ENCODE measurements around the gene C22orf42. TPM values are rescaled to one million over a fixed set of nuclear protein-coding genes. Genes with fewer than 3 reads are reported as not detected.
A peak's percentile ranks its signal among the peaks of the same experiment; 100 is the strongest.

C22orf42 gene
- total and polyA plus RNA-seq, 12 donors, result not detected

DNA sequence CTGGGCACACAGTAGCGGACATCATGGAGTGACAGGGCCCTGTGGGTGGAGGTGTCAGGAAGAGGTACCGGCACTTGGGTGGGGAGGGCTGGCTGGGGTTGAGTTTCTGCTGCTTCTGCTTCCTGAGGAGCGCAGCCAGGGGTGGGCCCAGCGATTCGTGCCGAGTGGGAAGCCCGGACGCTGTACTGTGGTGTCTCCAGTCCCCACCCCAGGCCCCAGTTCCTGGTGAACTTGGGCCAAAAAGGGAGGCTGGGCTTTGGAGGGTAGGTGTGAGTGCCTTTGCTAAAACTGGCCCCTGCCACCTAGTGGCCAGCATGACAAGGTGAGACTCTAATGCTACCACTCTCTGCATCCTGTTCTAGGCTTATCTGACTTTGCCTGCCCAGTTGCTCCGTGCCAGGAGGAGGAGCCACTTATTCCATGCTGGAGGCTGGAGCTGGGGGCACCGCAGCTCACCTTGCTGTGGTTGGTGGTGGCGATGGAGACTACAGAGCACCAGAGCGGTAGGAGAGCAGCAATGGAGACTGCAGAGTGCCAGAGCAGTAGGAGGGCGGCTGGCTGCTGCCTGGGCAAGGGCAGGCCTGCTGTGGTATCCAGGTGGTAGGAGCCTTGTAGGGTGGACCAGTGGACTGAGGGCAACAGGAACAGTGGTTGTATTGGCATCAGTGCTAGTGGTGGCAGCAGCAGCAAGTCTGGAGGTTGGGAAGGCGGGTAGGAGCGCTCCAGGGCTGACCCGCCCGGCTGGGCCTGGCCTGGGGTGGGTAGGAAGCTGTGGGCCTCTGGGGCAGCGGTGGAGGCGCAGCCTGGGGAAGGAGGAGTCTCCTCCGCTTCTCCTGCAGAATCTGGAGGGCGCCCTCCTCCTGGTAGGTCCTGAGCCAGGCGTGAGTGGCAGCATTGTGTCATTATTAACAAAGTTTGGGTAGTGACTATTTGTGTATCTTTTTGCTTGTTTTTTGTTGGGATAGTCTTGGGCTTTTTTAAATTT is 48.0 kb upstream of the C22orf42 start:
- DNase-seq, result no peak
- intact Hi-C loops (cut with DNase I), result loop anchor here in 6 of 10 donors (10.0 kb wide), 2 partner anchors 168 to 232 kb away; no protein-coding TSS in a partner anchor

GRCh38 chr22:32205974-32206773 is 47.1 kb upstream of the C22orf42 start:
- peaks cover 0 to 16% (median 9%) of the 10 kb centered on the region in 9 donors for H3K4me1 ChIP-seq
- DNase-seq (no peak), ATAC-seq (no peak)
- H3K4me3 ChIP-seq, result no peak overlapping the region
- peaks cover 0 to 35% (median 22%) of the 10 kb centered on the region in 7 donors for H3K27me3 ChIP-seq
- intact Hi-C loops (cut with DNase I), result loop anchor here in 6 of 10 donors (10.0 kb wide), 2 partner anchors 169 to 231 kb away; no protein-coding TSS in a partner anchor
- H3K36me3 ChIP-seq, result no peaks in the 10 kb centered on the region
- no peaks in the 10 kb centered on the region for H3K9me3 ChIP-seq
- 85 to 88% methylated on average over 30 of the region's 30 CpGs for WGBS, 2 donors
- no peak for TF ChIP-seq CTCF (IDR thresholded peaks at IDR 0.05)
- H3K27ac ChIP-seq, result no peak overlapping the region

More for the DNA sequence above, 48.0 kb upstream of the C22orf42 start:
- Histone ChIP-seq H3K36me3 (no peaks in the 10 kb centered on the region), H3K27me3 (peaks cover 0 to 32% (median 20%) of the 10 kb centered on the region in 7 donors), H3K27ac (no peak overlapping the region), H3K9me3 (no peaks in the 10 kb centered on the region), H3K4me1 (peaks cover 0 to 19% (median 9%) of the 10 kb centered on the region in 9 donors), H3K4me3 (no peak overlapping the region)
- WGBS, 2 donors, result 74 to 77% methylated on average over 22 of the region's 22 CpGs
- ATAC-seq, result peak in 5 of 8 donors; percentile 7 to 51 (median 36)
- peak; percentile 8 to 59 (median 50) for TF ChIP-seq CTCF (IDR thresholded peaks at IDR 0.05)

DNA sequence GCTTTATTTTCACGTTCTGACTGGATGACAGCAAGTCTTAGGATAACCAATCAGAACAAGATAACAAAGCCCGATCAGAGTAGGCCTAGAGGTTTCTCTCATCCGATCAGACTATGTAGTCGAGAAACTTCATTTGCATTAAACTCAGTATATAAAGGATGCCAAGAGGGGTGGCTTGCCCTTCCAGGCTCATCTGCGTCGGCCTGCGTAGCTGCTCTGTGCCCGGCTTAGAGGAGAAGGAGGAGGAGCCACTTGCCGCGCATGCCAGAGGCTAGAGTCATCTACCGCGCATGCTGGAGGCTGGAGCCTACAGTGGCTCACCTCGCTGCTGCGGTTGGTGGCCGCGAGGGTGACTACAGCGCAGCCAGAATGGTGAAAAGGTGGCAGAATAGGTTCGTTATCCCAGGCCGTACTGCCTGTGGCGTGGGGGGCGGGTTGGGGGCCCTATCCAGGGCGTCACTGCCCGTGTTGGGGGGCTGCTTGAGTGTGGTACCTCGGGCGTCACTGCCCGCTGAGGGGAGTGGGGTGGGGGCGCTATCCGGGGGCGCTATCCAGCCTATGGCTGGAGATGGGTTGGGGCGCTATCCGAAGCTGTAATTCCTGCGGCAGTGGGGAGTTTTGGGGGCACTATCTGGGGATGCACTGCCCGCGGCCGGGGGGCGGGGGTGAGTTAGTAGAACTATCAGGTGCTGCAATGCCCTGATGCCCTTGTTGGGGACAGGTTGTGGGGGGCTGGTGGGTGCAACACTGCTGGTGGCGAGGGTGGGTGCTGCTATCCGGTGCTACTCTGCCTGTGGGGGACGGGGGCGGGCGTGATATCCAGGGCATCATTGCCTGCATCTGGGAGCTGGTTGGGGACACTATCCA is 46.0 kb upstream of the C22orf42 start, which contains the start of gene RFPL2:
Gene RFPL2, minus strand, starts transcription at position 218 of the 867 bp plus-strand sequence. CDS start 2,622 bp downstream, outside the sequence.
- intact Hi-C loops (cut with DNase I), result loop anchor here in 7 of 10 donors (5.0 to 10.0 kb wide), 4 partner anchors 170 to 233 kb away; no protein-coding TSS in a partner anchor
- WGBS, 2 donors, result 71 to 75% methylated on average over 41 of the region's 41 CpGs
- Histone ChIP-seq H3K4me3 (peak within 1 kb of the TSS in 5 of 10 donors; percentile 16 to 40 (median 20)), H3K27ac (no peak within 1 kb of the TSS), H3K36me3 (no peaks in the 10 kb centered on the region), H3K9me3 (no peaks in the 10 kb centered on the region), H3K4me1 (peaks cover 0 to 15% (median 9%) of the 10 kb centered on the region in 9 donors), H3K27me3 (peaks cover 0 to 35% (median 22%) of the 10 kb centered on the region in 7 donors)
- DNase-seq (peak in 1 of 2 donors; percentile 38), ATAC-seq (peak in 5 of 8 donors; percentile 48 to 79 (median 55))
- TF ChIP-seq CTCF (IDR thresholded peaks at IDR 0.05), result no peak

Data from heart right ventricle (tissue), 16 donors.